ENCODE data around the gene MYO18B.
A peak's percentile ranks its signal among the peaks of the same experiment; 100 is the strongest.

Gene MYO18B

GRCh38 chr22:26057731-26058130, 315.7 kb downstream of the MYO18B start:
- DNase-seq: no peak

GRCh38 chr22:26064048-26064447, 322.1 kb downstream of the MYO18B start:
- no peak for DNase-seq

DNA sequence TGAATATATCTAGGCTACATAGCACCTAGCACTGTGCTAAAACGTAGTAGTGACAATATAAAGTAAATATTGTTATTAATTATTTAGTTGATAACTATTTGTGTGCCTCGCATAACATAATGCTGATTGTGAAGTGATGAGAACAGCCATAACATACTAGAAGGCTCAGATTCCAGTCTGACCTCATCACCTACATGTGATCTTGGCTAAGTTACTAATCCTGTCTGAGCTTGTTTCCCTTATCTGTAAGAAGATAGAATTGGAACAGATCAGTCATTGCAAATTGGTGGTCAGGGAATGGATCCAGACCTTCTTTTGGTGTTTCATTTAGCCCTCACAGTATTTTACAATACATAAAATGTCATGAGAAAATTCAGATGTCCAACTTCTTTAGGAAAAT, 323.9 kb downstream of the MYO18B start:
- no peak for DNase-seq

DNA sequence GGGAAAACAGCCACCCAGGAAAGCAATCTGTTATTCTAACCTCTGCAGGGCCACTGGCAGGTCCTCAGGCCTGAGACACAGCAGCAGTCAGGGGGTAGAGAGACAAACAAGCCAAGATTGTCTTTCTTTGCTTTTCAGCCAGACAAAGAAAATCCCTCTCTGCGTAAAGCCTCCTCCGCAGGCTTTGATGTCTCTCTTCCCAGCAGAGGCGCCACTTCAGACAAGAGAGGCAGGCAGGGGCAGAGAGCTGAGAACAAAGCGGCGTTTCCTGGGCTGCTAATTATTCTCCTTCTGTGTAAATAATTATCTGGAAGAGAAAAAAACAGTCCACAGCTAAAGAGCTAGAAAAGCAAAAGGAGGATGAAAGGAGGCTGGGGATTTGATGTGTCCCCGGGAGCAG, 324.5 kb downstream of the MYO18B start:
- no peak for DNase-seq

DNA sequence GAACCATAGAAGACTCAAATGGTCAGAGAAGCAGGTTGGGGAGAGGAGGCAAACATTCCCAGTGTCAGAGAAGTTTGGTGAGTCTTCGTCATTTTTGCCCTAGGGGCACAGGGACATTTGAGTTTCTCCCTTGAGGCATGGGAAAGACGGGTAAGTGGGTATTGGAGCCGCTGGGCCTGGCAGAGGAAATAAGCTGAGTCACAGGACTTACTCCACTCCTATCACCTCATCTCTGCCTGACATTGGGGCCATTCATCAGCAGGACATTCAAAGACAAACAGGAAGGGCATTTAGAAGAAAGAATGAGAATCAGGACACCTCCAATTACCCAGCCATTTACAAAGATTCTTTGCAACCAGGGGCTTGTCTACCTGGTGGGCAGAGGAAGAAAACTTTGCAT, 326.6 kb downstream of the MYO18B start:
- no peak for DNase-seq

- DNase-seq: peak; percentile 47
These were observed 330.6 kb downstream of the MYO18B start for GRCh38 chr22:26072621-26073020.

DNA sequence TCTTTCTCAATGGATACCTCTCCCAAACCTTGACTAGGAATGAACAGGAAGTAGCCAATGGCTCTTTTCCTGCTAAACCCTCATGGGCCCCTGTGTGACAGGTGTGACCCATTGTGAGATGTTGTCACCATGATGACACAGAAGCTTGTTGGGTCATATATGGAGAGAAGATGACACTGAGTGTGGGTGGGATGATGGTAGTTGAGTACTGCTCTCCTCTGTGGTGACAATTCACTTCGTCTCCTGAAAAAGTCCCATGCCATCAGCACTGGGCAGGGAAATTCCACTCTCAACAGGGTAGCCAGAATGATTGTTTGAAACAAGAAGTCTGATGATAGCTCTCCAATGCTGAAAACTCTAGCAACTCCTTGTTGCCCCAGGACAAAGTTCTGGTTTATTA, 333.3 kb downstream of the MYO18B start:
- DNase-seq: no peak

- no peak for DNase-seq
These were observed 337.0 kb downstream of the MYO18B start for GRCh38 chr22:26079009-26079408.

All from NCI-H524 treated with DMSO at 0.1 percent for 48 hours (cell line).